Fibroblast of peridontal ligament (primary cell): Measurements from ENCODE around the gene PAQR4.

ENCODE experiments used
- DNase-seq: peaks from one replicate; pipeline ENCODE4 v3.0.0-alpha.2; 2010; ENCODE audit errors: extremely low read depth

The PAQR4 gene

DNA sequence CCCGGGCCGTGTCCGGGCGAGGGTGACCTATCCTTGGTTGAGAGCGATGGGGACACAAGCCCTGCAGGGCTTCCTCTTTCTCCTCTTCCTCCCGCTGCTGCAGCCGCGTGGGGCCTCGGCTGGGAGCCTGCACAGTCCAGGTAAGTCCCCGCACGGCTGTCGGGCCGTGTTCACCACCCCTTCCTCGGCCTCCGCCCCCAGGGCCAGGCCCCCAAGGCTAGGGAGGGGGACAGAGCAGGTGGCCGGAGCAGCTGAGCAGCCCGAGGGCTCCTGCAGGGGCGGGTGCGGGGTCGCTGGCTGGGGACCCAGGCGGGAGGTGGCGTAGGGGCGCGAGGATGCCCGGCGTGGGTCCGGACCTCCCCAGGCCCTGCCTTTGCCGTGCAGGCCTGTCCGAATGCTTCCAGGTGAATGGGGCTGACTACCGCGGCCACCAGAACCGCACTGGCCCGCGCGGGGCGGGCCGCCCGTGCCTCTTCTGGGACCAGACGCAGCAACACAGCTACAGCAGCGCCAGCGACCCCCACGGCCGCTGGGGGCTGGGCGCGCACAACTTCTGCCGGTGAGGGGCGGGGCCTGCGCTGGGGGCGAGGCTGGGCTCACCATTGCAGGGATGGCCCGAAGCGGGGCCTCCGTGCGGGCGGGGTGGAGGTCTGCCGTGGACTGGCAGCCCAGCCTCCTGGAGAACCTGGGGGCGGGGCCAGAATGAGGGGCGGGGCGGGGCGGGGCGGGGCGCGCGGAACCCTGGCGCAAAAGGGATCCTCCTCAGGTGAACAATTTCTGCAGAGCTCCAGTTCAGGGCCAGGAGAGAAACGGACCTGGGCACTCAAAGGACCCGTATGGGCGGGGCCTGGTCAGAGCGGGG lies 4.4 kb upstream of the PAQR4 start:
- DNase-seq = no peak

DNA sequence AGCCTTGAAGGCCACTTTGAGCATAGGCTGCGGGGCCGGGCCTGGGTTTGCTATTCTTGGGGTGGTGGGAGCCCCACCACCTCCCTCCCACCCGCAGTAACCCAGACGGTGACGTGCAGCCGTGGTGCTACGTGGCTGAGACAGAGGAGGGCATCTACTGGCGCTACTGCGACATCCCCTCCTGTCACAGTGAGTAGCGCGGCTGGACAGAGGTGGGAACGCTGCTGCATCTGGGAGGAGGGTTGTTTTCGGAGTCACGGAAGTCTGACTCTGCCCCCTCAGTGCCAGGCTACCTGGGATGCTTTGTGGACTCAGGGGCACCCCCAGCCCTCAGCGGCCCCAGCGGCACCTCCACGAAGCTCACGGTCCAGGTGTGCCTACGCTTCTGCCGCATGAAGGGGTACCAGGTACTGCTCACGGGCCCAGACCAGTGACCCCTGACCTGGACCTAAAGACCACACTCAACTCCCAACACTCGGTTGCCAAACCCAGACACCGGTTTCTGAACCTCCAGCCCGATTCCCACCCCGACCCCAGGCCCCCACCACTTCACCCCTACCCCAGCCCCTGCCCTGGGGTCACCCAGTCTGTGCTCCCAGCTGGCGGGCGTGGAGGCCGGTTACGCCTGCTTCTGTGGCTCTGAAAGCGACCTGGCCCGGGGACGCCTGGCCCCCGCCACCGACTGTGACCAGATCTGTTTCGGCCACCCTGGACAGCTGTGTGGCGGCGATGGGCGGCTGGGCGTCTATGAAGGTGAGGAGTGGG lies 2.9 kb upstream of the PAQR4 start:
- DNase-seq = no peak

DNA sequence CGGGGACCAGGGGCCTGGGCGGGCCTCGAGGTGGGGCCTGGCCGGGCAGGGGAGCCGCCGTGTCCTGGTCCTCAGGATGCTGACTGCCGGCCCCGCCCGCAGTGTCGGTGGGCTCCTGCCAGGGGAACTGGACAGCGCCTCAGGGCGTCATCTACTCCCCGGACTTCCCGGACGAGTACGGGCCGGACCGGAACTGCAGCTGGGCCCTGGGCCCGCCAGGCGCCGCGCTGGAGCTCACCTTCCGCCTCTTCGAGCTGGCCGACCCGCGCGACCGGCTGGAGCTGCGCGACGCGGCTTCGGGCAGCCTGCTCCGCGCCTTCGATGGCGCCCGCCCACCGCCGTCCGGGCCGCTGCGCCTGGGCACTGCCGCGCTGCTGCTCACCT lies 2.3 kb upstream of the PAQR4 start:
- DNase-seq = no peak

DNA sequence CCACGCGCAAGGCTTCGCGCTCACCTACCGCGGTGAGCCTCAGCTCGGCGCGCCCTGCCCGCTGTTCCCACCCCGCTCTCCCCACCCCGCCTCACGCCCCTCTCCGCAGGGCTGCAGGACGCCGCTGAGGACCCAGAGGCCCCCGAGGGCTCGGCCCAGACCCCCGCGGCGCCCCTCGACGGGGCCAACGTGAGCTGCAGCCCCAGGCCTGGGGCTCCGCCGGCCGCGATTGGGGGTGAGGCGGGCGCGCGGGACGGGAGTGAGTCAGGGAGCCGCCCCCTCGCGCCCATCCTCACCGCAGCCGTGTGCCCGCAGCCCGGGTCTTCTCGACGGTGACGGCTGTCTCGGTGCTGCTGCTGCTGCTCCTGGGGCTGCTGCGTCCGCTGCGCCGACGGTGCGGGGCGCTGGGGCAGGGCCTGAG lies 1.9 kb upstream of the PAQR4 start:
- no peak for DNase-seq

DNA sequence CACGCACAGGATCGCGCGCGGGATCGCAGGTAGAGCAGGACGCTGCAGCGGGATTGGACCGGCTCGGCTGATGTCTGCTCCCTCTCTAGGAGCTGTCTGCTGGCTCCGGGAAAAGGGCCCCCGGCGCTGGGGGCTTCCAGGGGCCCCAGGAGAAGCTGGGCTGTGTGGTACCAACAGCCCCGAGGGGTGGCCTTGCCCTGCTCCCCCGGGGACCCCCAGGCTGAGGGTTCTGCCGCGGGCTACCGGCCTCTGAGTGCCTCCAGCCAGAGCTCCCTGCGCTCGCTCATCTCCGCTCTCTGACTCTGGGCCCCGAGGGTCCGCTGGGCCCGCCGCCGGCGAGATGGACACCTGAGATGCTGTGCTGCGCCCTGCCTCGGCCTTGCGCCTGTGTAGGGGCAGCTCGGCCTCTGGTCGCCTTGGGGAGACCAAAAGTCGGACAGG lies 1.4 kb upstream of the PAQR4 start:
- DNase-seq = no peak

DNA sequence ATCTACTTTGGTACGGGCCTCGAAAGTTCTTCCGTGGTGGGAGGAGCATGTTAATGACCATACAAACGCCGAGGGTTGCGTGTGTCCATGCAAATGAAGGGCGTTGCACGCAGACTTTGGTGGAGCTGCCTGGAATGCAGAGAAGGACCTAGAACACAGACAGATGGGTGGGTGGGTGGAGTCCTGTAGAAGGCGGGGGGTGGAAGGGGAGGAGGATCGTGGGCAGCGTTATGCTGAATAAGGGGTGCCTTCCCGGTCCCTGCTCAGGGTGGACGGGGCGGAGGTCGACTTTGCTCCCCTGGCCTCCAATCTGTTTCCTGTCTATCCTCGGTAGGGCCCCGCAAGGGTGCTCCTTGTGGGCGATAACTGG lies 795 bp upstream of the PAQR4 start:
- no peak for DNase-seq

DNA sequence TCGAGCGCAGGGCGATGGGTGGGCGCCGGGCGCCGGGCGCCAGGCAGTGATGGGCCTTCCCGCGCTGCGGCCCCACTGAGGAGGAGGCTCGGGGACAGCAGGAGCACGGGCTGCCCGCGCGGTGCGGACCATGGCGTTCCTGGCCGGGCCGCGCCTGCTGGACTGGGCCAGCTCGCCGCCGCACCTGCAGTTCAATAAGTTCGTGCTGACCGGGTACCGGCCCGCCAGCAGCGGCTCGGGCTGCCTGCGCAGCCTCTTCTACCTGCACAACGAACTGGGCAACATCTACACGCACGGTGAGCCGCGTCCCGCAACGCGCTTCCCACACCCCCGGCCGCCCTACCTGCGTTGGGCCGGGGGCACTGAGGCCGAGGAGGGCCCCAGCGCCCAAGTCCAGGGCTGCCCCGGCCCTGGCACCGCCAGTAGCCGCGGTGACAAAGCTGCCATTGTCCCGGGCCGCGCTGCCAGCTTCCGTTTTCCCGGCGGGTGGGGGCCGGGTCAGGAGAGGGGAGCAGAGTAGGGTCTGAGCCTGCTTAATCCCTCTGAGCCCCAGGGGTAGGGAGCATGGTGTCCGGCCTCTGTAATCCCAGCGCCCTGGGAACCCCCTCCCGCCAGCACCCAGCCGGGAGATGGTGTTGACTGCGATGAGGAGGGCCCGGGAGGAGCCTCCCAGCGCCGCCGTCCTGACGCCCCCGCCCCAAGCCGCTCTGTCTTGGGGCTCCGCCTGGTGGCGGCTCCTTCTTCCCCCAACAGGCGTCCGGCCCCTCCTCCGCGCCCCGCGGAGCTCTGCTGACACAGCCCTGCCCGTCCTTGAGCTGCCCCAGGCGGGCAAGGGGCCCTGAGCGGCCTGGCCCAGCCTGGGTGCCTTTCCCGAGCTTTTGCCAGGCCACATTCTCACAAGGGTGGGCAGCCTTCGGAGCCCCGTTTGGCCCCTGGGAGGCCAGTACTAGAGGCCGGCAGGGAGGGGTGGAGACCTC lies 685 bp downstream of the PAQR4 start:
- peak; percentile 14 for DNase-seq

DNA sequence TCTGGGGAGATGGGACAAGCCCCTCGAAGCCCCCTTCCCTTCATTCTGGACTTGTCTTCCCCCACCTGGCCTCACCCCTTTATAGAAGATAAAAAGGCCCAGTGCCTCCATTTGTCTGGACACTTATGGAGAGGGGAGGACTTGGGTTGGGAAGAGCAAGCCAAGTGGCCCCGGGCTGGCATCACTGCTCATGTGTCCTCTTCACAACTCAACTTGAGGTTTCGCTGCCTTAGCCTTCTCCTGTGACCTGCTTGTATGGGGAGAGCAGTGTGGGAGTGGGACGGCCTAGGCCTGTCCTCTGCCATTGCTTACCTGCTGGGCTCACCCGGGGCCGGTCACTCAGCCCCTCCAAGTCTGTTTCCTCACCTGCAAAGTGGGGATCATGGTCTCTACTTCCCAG lies 1.4 kb downstream of the PAQR4 start:
- DNase-seq = no peak

DNA sequence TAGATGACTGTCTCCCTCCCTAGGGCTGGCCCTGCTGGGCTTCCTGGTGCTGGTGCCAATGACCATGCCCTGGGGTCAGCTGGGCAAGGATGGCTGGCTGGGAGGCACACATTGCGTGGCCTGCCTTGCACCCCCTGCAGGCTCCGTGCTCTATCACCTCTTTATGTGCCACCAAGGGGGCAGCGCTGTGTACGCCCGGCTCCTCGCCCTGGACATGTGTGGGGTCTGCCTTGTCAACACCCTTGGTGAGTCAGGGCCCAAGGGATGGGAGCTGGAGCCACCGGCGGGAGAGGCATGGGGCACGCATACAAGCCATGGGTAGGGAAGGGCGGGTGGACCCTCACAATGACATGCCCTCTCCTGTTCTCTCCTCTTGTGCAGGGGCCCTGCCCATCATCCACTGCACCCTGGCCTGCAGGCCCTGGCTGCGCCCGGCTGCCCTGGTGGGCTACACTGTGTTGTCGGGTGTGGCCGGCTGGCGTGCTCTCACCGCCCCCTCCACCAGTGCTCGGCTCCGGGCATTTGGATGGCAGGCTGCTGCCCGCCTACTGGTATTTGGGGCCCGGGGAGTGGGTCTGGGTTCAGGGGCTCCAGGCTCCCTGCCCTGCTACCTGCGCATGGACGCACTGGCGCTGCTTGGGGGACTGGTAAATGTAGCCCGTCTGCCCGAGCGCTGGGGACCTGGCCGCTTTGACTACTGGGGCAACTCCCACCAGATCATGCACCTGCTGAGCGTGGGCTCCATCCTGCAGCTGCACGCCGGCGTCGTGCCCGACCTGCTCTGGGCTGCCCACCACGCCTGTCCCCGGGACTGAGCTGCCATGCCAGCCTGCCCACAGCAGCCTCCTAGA lies 2.2 kb downstream of the PAQR4 start:
- DNase-seq = no peak

DNA sequence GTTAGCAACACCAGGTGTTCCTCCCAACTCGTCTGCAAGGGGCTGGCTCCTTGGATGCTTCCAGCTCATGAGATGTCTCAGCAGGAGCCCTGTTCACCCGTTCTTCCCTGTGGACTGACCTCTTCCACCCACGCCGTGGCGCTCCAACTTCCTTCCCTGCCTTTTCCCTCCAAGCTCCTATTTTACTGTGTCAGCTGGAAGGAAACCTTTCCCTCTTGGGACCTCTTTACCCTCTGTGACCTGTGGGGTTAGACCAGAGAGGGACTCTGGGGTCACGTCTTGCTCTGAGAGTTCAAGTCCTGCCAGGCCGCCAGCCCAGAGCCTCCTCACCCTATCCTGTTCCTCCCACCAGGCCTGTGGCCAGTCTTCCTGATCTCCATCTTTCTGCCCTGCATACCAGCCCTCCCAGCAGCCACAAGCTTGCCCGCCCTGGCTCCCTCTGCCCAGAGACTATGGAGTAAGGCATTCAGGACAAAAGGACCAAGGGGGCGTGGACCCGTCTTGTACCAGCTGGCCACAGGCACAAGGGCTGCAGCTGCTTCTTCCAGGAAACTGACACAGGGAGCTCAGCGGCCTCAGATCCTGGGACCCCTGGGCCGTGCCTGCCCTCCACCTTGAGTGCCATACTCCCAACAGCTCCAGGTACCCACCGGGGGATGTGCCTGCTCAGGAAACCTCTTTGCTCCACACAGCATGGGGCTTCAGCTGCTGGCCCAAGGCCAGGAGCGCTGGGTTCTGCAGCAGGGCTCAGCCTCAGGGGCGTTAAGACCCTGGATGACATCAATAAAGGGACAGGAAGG lies 3.0 kb downstream of the PAQR4 start:
- no peak for DNase-seq

DNA sequence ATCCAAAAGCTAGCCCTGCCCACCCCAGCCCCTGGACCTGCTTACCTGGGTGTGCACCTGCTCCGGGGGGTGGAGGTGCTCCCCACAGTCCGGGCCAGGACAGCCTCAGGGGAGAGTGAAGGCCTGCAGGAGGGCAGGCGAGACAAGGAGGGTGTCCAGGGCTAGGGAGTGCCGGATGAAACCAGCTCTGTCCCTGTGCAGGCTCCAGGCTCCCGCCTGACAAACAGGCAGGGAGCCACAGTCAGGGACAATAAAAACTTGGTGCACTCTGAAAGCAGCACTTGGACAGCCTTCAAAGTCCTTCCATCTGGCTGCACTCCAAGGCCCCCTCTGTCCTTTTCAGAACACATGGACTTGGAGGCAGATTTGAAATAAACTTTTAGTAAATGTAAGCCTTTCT lies 3.9 kb downstream of the PAQR4 start:
- DNase-seq = no peak

DNA sequence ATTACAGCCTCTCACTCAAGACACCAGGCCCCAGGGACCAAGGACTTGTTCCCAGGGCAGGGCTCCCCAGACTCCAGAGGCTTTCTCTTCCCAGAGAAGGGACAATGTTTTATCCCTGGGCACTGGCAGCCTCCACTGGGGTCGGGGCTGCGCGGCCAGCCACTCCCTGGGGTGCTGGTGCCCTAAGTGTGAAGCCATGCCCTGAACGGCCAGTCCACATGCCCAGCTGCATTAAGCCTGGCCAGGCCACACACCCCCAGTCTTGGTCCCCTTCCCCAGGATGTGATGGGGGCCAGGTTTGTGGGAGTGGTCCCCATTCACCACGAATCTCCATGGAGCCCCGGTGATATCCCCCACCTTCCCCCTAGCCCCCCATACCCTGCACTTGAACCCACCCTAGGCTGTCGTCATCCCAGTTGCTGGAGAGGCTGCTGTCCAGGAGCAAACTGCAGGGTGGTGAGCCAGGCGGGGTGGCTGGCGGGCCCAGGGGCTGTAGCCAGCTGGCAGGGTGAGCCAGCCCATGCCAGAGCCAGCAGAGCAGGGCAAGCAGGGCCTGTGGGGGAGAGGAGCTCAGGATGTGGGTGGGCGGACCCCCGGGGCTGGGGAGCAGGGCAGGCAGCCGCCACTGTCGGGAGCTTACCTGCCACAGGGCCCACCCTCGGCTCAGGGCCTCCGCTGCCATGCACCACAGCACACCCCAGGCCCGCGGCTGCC lies 4.6 kb downstream of the PAQR4 start:
- DNase-seq = no peak

DNA sequence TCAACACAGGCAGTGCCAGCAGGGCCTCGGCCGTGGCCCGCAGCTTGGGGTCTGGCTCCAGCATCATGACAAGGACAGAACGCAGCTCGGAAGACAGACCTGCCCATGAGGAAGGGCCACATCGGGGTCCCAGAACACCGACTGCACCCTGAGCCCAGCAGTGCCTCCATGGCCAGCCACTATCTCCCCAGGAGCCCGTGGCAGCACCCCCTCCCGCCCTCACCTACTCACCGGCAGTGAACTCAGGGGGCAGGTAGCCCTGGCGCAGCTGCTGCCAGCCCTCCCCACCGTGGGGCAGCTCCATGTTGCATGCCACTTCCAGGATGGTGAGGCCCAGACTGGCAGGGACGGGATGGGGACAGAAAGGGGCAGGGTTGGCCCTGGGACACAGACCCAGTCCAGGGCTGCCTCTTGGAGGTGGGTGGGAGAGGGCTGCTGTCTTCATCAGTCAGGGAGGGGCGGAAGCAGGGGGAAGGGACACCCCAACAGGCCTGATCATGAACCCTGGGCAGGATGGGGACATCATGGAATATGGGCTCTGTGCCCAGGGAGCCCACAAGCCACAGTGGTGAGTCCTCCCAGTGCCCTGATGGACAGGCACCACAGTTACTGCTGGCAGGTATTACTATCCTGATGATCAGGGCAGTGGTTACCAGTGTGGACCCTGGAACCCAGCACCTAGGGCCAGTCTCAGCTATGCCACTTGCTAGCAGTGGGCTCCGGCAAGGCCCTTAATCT lies 5.3 kb downstream of the PAQR4 start:
- no peak for DNase-seq

DNA sequence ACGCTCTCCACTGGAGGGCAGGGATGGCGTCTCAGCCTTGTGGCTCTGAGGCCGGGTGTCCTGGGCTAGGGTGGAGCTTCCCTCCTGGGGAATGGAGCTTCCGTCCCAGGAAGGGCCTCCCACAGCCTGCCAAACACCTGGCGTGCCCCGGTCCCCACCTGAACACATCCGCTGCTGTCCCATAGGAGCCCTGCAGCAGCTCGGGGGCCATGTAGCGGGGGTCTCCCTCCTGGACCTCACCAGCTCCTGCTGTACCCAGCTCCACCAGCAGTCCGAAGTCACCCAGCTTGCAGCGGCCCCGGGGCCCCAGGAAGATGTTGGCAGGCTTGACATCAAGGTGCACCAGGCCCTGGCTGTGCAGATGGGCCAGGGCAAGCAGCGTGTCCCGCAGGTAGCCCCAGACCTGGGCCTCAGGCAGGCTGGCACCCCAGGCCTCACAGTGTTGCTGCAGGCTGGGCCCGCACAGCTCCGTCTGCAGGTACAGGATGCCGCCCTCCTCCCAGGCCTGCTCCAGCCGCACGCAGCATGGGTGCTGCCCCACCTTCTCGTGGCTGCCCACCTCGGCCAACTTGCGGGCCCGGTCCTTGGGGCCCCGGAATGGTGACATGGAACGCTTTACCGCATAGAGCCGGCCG lies 6.1 kb downstream of the PAQR4 start:
- no peak for DNase-seq

DNA sequence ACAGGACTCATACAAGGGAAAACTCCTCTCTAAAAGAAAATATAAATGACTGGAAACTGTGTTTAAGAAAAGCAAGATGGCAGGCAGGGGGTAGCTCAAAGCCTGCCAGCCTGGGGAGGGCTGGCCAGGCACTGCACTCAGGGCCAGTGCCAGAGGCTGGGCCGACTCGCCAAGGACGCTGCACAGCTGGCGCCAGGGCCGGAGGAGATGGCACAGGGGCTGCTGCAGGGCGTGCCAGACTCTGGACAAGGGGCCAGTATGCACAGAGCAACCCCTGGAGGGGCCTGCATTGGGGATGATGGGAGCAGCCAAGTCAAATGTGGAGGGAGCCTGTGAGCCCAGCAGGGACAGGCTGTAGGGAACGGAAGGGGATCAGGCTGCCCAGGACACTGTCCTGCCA lies 7.1 kb downstream of the PAQR4 start:
- DNase-seq = no peak

DNA sequence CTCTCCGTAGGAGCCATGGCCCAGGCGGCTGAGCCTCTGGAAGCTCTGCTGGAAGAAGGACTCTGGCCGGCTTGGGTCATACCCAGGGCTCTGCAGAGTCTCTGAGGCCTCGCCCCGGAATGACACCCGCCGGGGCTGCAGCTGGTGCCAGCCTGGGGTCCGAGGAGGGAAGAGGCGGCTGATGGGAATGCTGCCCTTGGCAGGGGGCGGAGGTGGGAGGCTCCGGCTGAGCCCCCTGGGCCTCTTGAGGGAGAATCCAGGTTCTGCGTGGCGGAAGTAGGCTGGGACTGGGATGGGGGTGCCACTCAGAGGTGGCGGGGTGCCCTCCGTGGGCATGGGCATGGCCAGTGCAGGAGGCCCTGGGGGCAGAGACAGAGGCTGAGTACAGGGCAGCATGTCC lies 7.5 kb downstream of the PAQR4 start:
- DNase-seq = no peak

DNA sequence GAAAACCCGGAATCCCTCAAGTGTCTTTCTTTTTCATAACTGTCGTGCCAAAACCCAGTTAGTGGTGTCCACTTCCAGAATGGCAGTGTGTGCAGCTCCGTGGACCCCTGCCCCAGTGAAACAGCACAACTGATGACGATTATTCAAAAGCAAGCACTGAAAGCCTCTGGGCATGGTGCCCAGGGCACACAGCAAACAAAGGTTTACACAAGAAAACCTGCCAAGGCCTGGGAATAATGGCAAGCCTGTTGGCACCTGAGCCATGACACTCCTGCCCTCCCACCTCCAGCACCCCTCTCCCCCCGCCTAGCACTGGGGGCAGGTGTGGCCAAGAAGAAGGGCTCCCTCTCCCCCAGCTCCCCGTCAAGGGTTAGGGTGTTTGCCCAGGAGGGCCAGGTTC lies 8.3 kb downstream of the PAQR4 start:
- no peak for DNase-seq

DNA sequence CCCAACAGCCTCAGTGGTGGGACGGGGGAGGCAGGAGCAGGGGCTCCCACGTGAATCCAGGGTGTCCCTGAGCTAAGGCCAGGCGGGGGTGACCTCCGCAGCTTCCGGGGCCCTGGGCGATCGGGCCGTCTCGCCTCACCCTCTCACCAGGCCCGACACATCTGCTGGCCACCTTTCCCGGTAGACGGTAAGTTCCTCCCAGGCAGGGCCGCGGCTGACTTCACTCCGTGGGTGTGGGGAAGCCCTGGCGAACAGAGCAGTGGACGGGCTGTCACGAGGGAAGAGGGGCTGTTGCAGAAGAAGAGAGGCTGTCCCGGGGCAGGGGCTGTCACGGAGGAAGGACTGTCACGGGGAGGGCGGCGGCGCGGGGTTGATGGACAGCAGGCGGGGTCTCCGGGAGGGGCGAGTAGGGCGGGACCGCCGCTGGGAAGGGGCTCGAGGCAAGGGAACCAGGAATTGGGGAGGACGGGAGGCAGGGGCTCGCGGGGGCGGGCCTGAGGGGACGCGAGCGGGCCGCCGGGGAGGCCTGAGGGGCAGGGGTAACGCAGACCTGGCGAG lies 10.6 kb downstream of the PAQR4 start:
- no peak for DNase-seq
